Lower lobe of right lung (tissue), 2 donors: ENCODE data around the gene MYO1D. TPM values are rescaled to one million over a fixed set of nuclear protein-coding genes. Genes with fewer than 3 reads are reported as not detected.
A peak's percentile ranks its signal among the peaks of the same experiment; 100 is the strongest.

ENCODE experiments used
- ATAC-seq, 2 donors: fragments of 200-7000 bp; cut with Tn5 transposase; one replicate each; pipeline ENCODE4 v1.9.1; 2020 to 2022; ENCODE audit warnings: mild to moderate bottlenecking in 2 of 2, moderate library complexity in 2 of 2
- DNase-seq: peaks from one replicate; pipeline ENCODE4 v3.0.0-alpha.2; 2020
- H3K27ac ChIP-seq: fragments of 200-600 bp; one replicate; pipeline ENCODE4 v1.8.0; 2022
- H3K27me3 ChIP-seq: fragments of 200-600 bp; one replicate; pipeline ENCODE4 v1.8.0; 2022; ENCODE audit warnings: low read depth
- H3K36me3 ChIP-seq: fragments of 200-600 bp; one replicate; pipeline ENCODE4 v1.8.0; 2022; ENCODE audit warnings: mild to moderate bottlenecking
- H3K4me1 ChIP-seq: fragments of 200-600 bp; one replicate; pipeline ENCODE4 v1.8.0; 2022
- H3K4me3 ChIP-seq: fragments of 200-600 bp; one replicate; pipeline ENCODE4 v1.8.0; 2022; ENCODE audit warnings: mild to moderate bottlenecking
- H3K9me3 ChIP-seq: fragments of 200-600 bp; one replicate; pipeline ENCODE4 v1.8.0; 2022
- intact Hi-C: fragments of 100-400 bp; cut with DNase I; formaldehyde crosslinking; loops from one replicate; pipeline ENCODE4 v1.11.0; 2022
- total RNA-seq: library from RNA; stranded (reverse); fragmentation: NEBNext Ultra II Directional; extraction: Animal tissue kit (Norgen Biotek cat#: 25700); gene quantifications from one replicate; pipeline ENCODE4 v1.2.1, GENCODE V29; 2021
- TF ChIP-seq, protein P1 (sequence below): fragments of 200-600 bp; IDR thresholded peaks from one replicate; pipeline ENCODE4 v1.8.0; 2022; ENCODE audit warnings: antibody characterized with exemption, mild to moderate bottlenecking
- donor health status: DM: no; HTN: yes; CAD: no; lungs with severe emphysema.

Gene MYO1D
- total RNA-seq, 1 donor from 2014 or later, result 58.0 TPM

DNA sequence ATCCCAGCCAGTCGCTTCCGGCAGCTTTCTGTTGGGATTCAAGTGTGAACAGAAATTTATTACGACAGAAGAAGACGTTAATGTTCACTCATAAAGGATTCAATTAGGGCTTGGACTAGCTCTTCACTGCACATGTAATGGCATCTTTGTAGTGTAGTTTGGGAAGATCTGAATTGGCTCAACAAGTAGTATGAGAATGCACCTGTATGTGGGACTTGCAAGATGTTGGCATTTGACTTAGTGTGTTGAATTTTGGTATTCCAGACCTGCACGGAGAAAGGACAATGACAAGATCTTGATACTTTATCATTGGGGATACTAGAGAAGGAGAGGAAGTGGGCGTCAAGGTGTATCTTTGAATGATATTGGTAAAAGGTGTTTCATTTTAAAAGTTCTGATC lies 431.4 kb downstream of the MYO1D start:
- TF ChIP-seq, protein P1, sequence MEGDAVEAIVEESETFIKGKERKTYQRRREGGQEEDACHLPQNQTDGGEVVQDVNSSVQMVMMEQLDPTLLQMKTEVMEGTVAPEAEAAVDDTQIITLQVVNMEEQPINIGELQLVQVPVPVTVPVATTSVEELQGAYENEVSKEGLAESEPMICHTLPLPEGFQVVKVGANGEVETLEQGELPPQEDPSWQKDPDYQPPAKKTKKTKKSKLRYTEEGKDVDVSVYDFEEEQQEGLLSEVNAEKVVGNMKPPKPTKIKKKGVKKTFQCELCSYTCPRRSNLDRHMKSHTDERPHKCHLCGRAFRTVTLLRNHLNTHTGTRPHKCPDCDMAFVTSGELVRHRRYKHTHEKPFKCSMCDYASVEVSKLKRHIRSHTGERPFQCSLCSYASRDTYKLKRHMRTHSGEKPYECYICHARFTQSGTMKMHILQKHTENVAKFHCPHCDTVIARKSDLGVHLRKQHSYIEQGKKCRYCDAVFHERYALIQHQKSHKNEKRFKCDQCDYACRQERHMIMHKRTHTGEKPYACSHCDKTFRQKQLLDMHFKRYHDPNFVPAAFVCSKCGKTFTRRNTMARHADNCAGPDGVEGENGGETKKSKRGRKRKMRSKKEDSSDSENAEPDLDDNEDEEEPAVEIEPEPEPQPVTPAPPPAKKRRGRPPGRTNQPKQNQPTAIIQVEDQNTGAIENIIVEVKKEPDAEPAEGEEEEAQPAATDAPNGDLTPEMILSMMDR, result no peak
- intact Hi-C loops, result no loop called here
- Histone ChIP-seq H3K27me3 (no peaks in the 10 kb centered on the region), H3K4me1 (peaks cover 30% of the 10 kb centered on the region), H3K9me3 (no peaks in the 10 kb centered on the region), H3K36me3 (peaks cover 36% of the 10 kb centered on the region), H3K4me3 (peak overlapping the region; percentile 100), H3K27ac (peak overlapping the region; percentile 86)
- no peak for DNase-seq
- ATAC-seq, result no peak

- H3K36me3 ChIP-seq, result peaks cover 33% of the 10 kb centered on the region
- H3K27ac ChIP-seq, result peak overlapping the region; percentile 86
- DNase-seq, result no peak
- intact Hi-C loops, result no loop called here
- peaks cover 30% of the 10 kb centered on the region for H3K4me1 ChIP-seq
- H3K9me3 ChIP-seq, result no peaks in the 10 kb centered on the region
- peak; percentile 61 to 80 for ATAC-seq
- TF ChIP-seq, protein P1, result no peak
- peak overlapping the region; percentile 100 for H3K4me3 ChIP-seq
- H3K27me3 ChIP-seq, result no peaks in the 10 kb centered on the region
These were observed 431.9 kb downstream of the MYO1D start for GRCh38 chr17:32445074-32445415.

DNA sequence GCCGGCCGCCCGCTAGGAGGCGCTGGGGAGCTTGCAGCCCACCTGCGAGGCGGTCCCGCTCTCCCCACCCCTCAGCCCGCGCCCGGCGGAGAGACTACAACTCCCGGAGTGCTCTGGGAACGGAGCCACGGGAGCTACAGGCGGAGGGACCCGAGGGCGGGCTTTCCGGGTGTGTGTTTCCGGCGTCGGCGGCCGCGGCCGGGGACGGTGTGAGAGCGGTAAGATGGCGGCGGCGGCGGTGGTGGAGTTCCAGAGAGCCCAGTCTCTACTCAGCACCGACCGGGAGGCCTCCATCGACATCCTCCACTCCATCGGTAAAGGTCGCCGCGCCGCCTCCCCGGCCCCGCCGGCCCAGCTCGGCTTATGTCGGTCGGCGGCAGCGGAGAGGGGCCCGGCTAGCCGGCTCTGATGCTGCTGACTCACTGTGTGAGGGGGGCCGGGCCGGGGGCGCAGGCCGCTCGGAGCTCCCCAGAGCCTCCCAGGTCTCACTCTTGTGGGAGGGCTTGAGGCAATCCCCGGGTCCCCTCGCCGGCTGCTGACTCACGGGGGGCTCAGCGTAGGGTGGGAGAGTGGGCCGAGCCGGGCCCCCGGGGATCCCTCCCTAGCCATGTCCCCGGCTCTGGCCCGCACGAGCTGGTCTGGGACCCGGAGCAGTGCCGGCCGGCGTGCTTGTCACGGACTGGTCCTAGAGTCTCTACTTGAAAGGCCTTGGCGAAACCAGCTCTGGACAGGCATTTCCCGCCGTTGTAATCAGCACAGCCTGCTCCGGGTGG lies 432.4 kb downstream of the MYO1D start, which contains the start of gene PSMD11:
Gene PSMD11 (plus strand): TSS at position 210 of the 773 bp plus-strand sequence. CDS start 14 bp downstream, at position 224.
- TF ChIP-seq, protein P1, result no peak
- Histone ChIP-seq H3K9me3 (no peaks in the 10 kb centered on the region), H3K36me3 (peaks cover 28% of the 10 kb centered on the region), H3K4me3 (peak within 1 kb of the TSS; percentile 100), H3K27me3 (no peaks in the 10 kb centered on the region), H3K27ac (peak within 1 kb of the TSS; percentile 86), H3K4me1 (peaks cover 30% of the 10 kb centered on the region)
- peak; percentile 99 for DNase-seq
- intact Hi-C loops, result no loop called here
- peak; percentile 99 for ATAC-seq

DNA sequence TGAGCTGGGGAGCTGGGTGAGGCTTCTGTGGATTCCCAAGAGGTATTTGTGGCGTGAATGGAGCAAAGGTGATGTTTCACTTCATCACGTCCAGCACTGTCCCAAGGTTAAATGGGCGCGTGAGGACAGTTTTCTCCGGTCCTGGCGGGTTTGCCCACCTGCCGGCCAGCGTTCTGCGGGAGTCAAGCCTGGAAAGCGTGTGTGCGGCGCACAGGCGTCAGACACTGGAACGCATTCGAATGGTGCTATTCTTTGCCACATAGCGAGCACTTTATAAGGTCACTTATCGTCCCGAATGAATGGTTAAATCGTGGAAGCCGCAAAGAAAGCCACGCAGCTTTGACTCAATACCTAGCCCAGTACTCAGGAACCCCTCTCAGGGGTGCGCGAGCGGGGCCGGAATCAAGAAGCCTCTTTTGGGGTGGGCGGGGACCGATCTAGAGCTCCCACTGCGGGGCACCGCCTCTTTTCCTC lies 433.1 kb downstream of the MYO1D start:
- intact Hi-C loops, result no loop called here
- Histone ChIP-seq H3K36me3 (peaks cover 22% of the 10 kb centered on the region), H3K9me3 (no peaks in the 10 kb centered on the region), H3K4me3 (peak overlapping the region; percentile 100), H3K27ac (no peak overlapping the region), H3K27me3 (no peaks in the 10 kb centered on the region), H3K4me1 (peaks cover 30% of the 10 kb centered on the region)
- TF ChIP-seq, protein P1, result peak; percentile 92
- ATAC-seq, result no peak
- peak; percentile 52 for DNase-seq

Other genes with a start within 250 kb of the MYO1D start
- 47.9 TPM for gene TMEM98, start 51.0 kb upstream of the MYO1D start, total RNA-seq
- gene SPACA3, start 114.7 kb upstream of the MYO1D start, total RNA-seq, result not detected